PFSK-1 (cell line): ENCODE data around the gene SEC61A1.

Source experiments
- FOXP2 ChIP-seq: optimal IDR thresholded peaks from 2 replicates; pipeline ENCODE3; 2011; ENCODE audit warnings: borderline replicate concordance, control low read depth, inconsistent platforms; ENCODE audit not compliant: insufficient read depth; ENCODE audit errors: extremely low read length, extremely low read depth
- POLR2AphosphoS5 ChIP-seq: IDR thresholded peaks from 2 replicates; pipeline ENCODE4 v1.6.1; 2012; ENCODE audit warnings: low read depth, mild to moderate bottlenecking, control low read depth, low read length, moderate library complexity
- REST ChIP-seq, 2 experiments: IDR thresholded peaks; 2 replicates each; pipeline versions ENCODE4 v1.6.1 to v1.8.0; 2011 to 2012; ENCODE audit warnings: low read depth in 2 of 2, low read length in 2 of 2, control low read depth in 1 of 2, inconsistent platforms in 1 of 2, mild to moderate bottlenecking in 1 of 2, moderate library complexity in 1 of 2; ENCODE audit not compliant: insufficient read depth in 1 of 2
- SIN3A ChIP-seq: IDR thresholded peaks from 2 replicates; pipeline ENCODE4 v1.6.1; 2012; ENCODE audit warnings: mild to moderate bottlenecking, low read length, moderate library complexity, borderline replicate concordance; ENCODE audit not compliant: insufficient read depth
- TAF1 ChIP-seq: IDR thresholded peaks from 2 replicates; pipeline ENCODE4 v1.6.1; 2012; ENCODE audit warnings: low read length, control low read depth, borderline replicate concordance; ENCODE audit not compliant: insufficient read depth

The SEC61A1 gene

DNA sequence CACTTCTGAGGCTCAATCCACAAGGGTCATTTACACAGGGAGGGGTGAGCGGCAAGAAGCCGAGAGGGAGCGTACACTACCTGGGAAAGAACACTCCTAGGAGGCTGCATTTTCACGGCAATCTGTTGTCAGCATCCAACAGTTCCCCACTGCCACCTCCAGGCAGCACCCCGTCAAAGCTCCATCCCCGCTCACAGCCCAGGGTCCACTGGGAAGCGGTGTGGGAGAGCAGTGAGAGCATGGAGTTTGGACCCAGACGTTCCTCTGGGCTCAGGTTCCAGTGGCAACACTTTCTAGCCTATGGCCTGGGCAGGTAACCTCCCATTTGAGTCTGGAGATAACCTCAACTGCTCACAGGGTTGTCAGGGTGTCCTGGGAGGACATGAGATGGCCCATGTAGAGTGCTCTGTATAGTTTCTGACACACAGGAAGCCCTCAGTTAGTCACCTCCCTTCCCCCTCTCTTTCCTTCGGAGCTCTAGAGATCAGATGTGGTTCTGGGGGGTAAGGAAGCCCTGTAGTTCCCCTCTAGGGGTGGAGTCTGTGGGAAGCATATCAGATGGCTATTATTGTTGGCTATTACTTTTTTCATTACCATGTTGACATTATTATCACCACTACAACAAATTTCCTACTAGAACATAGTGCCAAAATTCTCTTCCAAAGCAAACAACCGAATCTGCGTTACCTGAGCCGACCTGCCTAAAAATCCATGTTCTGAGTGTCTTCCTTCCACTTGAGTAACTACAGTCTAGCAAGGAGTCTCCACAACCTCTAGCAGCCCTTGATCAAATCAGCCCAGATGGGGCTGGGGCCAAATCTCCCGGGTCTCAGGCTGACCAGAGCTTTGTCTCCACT lies 42.3 kb downstream of the SEC61A1 start:
- TF ChIP-seq SIN3A (no peak), REST (IDR thresholded peaks at IDR 0.05; ENCODE audit: insufficient read depth in 1 of 2, low read depth in 2 of 2, low read length in 2 of 2) (no peak), POLR2AphosphoS5 (no peak), TAF1 (no peak), FOXP2 (no peak)

DNA sequence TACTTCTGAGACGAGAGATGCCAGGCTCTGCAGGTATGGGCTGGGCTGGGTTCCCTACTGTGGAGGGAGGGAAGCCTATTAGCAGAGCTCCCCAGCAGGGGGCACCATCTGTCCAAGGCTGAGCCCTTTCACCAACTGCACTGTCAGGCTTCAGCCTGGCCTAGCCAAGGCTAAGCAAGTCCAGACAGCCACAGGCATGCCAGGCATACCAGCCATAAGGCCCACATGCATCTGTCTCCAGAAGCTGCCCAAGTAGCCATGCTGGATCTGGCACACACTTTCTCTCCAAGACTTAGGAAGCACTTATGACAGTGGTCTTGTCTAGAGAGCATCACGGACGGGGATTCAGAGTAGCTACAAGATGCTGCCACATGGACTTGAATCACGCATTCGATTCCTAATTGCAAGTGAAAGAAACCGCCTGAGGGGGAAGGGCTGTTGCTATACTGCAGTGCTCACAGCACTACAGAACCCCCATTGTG lies 43.0 kb downstream of the SEC61A1 start:
- no peak for TF ChIP-seq REST (IDR thresholded peaks at IDR 0.05; ENCODE audit: insufficient read depth in 1 of 2, low read depth in 2 of 2, low read length in 2 of 2)
- no peak for TF ChIP-seq POLR2AphosphoS5
- no peak for TF ChIP-seq SIN3A

DNA sequence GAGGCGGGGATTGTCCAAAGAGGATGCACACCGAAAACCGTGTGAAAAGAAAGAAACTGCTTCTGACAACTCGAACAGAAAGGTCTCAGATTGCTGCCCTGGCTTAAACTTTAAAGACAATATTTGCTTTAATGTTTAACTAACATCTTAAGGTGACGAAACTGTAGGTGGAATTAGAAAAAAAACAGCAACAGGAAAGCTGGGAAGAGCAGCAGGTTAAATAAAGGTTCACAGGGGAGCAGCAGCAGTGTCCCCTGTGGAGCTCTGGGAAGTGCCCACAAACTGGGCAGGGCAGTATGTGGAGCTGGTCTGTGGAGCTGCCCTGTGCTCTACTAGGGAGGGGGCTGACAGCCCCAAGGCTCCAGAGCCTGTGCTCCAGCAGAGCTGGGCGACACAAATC lies 46.0 kb downstream of the SEC61A1 start:
- TF ChIP-seq FOXP2 (no peak), TAF1 (no peak), REST (IDR thresholded peaks at IDR 0.05; ENCODE audit: insufficient read depth in 1 of 2, low read depth in 2 of 2, low read length in 2 of 2) (no peak)

DNA sequence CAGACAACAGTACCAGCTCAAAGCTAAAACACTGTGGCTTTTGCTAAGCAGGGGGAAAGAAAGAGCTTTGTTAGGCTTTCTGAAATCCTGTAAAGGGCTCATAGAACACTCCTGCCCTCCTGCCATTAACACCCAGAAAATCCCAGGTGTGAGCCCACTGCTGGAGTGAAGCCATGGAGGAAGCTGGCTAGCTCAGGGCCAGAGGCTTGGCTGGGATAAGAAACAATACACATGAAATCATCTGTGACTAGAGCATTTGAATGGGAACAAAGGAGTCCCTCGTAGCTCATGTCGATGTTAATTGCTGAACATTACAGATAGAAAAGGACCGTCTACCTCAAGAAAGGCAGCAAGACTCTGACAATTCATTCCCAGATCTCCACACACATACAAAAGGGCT lies 47.9 kb downstream of the SEC61A1 start:
- no peak for TF ChIP-seq SIN3A
- TF ChIP-seq TAF1: no peak
- no peak for TF ChIP-seq REST (IDR thresholded peaks at IDR 0.05; ENCODE audit: insufficient read depth in 1 of 2, low read depth in 2 of 2, low read length in 2 of 2)
- TF ChIP-seq FOXP2: no peak
- TF ChIP-seq POLR2AphosphoS5: no peak

DNA sequence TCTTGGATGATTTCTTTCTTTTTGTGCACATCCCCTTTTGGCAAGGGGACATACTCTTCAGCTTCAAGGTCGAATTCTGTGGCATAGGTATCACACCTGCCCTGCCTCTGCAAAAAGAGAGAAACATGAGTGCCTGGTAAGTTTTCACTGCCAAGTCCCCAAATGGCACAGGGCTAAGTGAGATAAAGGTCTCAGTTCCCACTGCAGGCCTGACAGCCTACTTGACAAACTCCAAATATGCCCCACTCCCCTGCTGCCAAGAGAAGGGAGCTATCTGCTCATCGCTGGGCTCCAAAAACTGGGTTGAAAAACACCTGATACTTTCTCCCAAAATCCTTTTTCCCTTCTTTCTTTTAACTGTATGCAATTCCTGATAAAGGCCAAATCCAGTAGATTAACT lies 48.4 kb downstream of the SEC61A1 start:
- TF ChIP-seq POLR2AphosphoS5: no peak
- no peak for TF ChIP-seq REST (IDR thresholded peaks at IDR 0.05; ENCODE audit: insufficient read depth in 1 of 2, low read depth in 2 of 2, low read length in 2 of 2)
- TF ChIP-seq SIN3A: no peak
- TF ChIP-seq FOXP2: no peak
- TF ChIP-seq TAF1: no peak
